ENCODE data around the gene SCGB1C2. TPM values are rescaled to one million over a fixed set of nuclear protein-coding genes. Genes with fewer than 3 reads are reported as not detected.

SCGB1C2 gene
- total RNA-seq, 1 donor from 2014 or later = not detected

DNA sequence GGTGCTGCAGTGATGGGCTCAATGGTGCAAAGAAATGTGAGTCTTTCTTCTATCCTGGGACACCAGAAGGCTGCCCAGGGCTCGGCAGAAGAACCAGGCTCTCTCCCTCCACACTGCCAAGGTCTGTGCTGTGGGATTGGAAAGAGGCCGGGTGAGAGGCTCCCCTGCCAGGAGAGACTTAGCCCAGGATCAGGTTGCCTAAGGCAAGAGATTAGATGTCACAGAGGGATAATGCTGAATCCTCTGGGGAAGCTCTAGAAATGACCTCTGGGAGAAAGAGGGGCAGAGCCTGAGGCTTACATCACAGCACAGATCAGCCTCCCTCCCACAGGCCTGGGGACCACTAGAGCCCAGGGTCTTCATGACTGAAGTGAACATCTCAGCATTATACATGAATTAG is 49.8 kb downstream of the SCGB1C2 start:
- Histone ChIP-seq H3K4me3 (no peak overlapping the region), H3K9me3 (no peaks in the 10 kb centered on the region), H3K27me3 (no peaks in the 10 kb centered on the region), H3K27ac (no peak overlapping the region), H3K4me1 (peaks cover 17% of the 10 kb centered on the region), H3K36me3 (no peaks in the 10 kb centered on the region)
- intact Hi-C loops (cut with DNase I) = no loop called here
- TF ChIP-seq POLR2AphosphoS5 (IDR thresholded peaks at IDR 0.05; ENCODE audit: insufficient read depth in 1 of 2, low read depth in 1 of 2) = no peak
- no peak for TF ChIP-seq POLR2A (IDR thresholded peaks at IDR 0.05)
- TF ChIP-seq, protein P1, sequence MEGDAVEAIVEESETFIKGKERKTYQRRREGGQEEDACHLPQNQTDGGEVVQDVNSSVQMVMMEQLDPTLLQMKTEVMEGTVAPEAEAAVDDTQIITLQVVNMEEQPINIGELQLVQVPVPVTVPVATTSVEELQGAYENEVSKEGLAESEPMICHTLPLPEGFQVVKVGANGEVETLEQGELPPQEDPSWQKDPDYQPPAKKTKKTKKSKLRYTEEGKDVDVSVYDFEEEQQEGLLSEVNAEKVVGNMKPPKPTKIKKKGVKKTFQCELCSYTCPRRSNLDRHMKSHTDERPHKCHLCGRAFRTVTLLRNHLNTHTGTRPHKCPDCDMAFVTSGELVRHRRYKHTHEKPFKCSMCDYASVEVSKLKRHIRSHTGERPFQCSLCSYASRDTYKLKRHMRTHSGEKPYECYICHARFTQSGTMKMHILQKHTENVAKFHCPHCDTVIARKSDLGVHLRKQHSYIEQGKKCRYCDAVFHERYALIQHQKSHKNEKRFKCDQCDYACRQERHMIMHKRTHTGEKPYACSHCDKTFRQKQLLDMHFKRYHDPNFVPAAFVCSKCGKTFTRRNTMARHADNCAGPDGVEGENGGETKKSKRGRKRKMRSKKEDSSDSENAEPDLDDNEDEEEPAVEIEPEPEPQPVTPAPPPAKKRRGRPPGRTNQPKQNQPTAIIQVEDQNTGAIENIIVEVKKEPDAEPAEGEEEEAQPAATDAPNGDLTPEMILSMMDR (IDR thresholded peaks at IDR 0.05) = no peak
- DNase-seq (ENCODE audit: extremely low spot score in 2 of 2) = no peak

Small RNA genes lying within 50 kb of the gene (small RNA-seq; reads per million reads assigned to genes)
- gene RF00026 = not detected

Other genes starting within 250 kb of the SCGB1C2 start
- gene DOC2B, start 44.1 kb downstream of the SCGB1C2 start, total RNA-seq = 10.1 TPM
- 43.5 TPM for gene RPH3AL, start 215.2 kb downstream of the SCGB1C2 start, total RNA-seq